ENCODE measurements around the gene SBSN.

The SBSN gene

DNA sequence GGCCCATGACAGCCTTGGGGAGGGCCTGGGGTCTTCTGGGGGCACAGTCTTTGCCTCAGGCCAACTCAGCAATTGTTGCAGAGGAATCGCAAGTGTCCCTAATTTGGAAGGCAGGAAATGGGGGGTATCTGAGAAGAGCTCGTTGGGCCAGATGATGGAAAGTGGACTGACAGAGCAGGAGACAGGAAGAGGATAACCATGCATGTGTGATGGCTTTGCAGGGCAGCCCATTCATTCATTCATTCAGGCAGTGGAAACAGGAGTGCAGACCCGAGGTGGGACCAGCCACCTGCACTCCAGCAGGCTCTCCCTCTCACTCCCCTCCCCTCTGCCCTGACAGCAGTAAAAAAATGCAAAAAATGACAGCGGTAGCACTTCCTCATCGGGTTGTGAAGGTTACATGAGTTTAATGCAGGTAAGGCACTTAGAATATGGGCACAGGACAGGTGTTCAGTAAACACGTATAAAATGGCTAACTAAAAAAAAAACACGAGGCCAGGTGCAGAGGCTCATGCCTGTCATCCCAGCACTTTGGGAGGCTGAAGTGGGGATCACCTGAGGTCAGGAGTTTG is 12.3 kb upstream of the SBSN start:
- no peak overlapping the region for H3K4me3 ChIP-seq (replicated peaks; ENCODE audit: low read depth, low read length)
- no peak for DNase-seq (ENCODE audit: extremely low read depth, low read depth)
- TF ChIP-seq, protein P1, sequence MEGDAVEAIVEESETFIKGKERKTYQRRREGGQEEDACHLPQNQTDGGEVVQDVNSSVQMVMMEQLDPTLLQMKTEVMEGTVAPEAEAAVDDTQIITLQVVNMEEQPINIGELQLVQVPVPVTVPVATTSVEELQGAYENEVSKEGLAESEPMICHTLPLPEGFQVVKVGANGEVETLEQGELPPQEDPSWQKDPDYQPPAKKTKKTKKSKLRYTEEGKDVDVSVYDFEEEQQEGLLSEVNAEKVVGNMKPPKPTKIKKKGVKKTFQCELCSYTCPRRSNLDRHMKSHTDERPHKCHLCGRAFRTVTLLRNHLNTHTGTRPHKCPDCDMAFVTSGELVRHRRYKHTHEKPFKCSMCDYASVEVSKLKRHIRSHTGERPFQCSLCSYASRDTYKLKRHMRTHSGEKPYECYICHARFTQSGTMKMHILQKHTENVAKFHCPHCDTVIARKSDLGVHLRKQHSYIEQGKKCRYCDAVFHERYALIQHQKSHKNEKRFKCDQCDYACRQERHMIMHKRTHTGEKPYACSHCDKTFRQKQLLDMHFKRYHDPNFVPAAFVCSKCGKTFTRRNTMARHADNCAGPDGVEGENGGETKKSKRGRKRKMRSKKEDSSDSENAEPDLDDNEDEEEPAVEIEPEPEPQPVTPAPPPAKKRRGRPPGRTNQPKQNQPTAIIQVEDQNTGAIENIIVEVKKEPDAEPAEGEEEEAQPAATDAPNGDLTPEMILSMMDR (IDR thresholded peaks at IDR 0.05; ENCODE audit: low read depth, low read length, missing control alignments) = no peak

DNA sequence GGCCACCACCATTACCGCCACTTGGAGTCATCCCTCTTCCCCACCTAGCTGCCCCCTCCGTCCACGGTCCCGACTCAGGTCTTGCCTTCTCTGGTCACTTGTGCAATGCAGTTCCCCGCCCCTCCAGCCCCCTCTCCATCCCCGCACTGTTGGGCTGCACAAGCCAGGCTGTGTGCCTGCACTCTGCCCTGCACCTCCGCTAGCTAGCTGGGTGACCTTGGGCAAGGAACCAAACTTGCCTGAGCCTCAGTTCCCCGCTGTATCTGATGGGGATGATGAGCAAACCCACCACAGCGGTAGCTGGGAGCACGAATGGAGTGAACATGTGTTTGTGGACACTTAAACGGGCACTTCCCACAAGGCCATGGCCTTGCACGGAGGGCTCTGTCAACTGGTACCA is 11.7 kb upstream of the SBSN start:
- H3K4me3 ChIP-seq (replicated peaks; ENCODE audit: low read depth, low read length) = no peak overlapping the region
- TF ChIP-seq, protein P1 (IDR thresholded peaks at IDR 0.05; ENCODE audit: low read depth, low read length, missing control alignments) = no peak
- DNase-seq (ENCODE audit: extremely low read depth, low read depth) = no peak

DNA sequence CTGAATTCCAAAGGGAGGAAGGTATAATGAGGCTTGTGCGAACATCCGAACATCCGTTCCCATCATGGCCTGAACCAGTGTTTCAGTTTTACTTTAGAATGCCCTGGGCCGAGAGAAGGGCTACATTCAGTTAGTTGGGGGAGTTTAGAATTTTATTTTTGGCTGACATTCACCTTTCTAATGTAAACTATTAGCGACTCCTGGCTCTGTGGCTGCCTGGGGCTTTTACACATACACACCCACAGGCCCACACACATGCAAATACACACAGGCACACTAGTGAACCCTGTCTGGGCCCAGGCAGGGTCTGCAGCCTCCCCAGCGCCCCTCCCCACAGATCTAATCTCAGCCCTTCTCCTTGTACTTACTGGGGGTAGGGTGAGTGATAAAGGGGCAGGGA is 11.2 kb upstream of the SBSN start:
- TF ChIP-seq, protein P1 (IDR thresholded peaks at IDR 0.05; ENCODE audit: low read depth, low read length, missing control alignments) = no peak
- no peak overlapping the region for H3K4me3 ChIP-seq (replicated peaks; ENCODE audit: low read depth, low read length)
- DNase-seq (ENCODE audit: extremely low read depth, low read depth) = no peak

DNA sequence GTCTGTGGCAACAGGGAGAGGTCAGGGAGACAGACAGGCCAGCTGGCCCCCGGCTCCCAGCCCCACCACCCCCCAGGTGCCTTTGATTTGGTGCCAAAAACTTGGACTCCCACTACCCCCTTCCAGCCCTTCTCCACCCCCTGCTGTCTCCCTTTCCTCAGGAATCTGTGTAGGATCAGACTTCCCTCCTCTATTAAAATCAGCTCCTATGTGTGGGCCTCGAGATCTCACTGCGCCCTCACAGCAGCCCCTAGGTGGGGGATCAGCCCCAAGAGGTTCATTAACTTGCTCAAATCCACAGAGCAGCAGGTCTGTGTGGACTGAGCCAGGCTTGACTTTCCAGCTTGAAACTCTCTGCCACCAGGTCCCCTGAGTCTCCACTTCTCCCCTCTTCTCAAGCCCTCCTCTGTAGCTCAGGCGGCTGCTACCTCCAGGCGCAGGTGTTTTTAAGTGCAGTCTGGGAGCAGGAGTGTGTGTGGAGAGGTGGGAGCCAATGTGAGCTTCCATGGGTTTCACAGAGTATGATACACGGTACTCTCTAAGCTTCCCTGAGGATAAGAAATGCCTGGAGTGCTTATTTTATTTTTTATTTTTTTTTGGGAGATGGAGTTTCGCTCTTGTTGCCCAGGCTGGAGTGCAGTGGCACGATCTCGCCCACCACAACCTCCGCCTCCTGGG is 6.8 kb upstream of the SBSN start:
- no peak overlapping the region for H3K4me3 ChIP-seq (replicated peaks; ENCODE audit: low read depth, low read length)
- no peak for DNase-seq (ENCODE audit: extremely low read depth, low read depth)
- TF ChIP-seq, protein P1 (IDR thresholded peaks at IDR 0.05; ENCODE audit: low read depth, low read length, missing control alignments) = no peak

GRCh38 chr19:35533822-35534392 is 5.8 kb upstream of the SBSN start:
- DNase-seq (ENCODE audit: extremely low read depth, low read depth) = no peak
- H3K4me3 ChIP-seq (replicated peaks; ENCODE audit: low read depth, low read length) = no peak overlapping the region
- TF ChIP-seq, protein P1 (IDR thresholded peaks at IDR 0.05; ENCODE audit: low read depth, low read length, missing control alignments) = no peak

- TF ChIP-seq, protein P1 (IDR thresholded peaks at IDR 0.05; ENCODE audit: low read depth, low read length, missing control alignments) = no peak
- DNase-seq (ENCODE audit: extremely low read depth, low read depth) = no peak
- no peak within 1 kb of the TSS for H3K4me3 ChIP-seq (replicated peaks; ENCODE audit: low read depth, low read length)
These were observed 5.2 kb upstream of the SBSN start, which contains the start of gene GAPDHS for GRCh38 chr19:35533201-35533821. Gene GAPDHS (plus strand): TSS chr19:35533456. CDS start chr19:35533528, 72 bp downstream.
